ENCODE measurements around the gene VPS13A.

VPS13A gene

GRCh38 chr9:77163884-77164283 is 13.4 kb upstream of the VPS13A start:
- no peak overlapping the region for H3K14ac ChIP-seq (ENCODE audit: low read length)
- no peak overlapping the region for H4K12ac ChIP-seq (ENCODE audit: low read depth, low read length)
- H2BK120ac ChIP-seq (ENCODE audit: insufficient read depth, low read length, poor library complexity) = no peak overlapping the region
- no peak overlapping the region for H4K8ac ChIP-seq (ENCODE audit: low read depth, low read length)
- H3K79me1 ChIP-seq (ENCODE audit: low read length) = no peaks in the 10 kb centered on the region
- H3K36me3 ChIP-seq (ENCODE audit: control insufficient read depth in 1 of 2, insufficient read depth in 2 of 2, low read length in 2 of 2) = no peaks in the 10 kb centered on the region
- H3K4me3 ChIP-seq (ENCODE audit: low read depth, low read length) = no peak overlapping the region
- no peak overlapping the region for H3K9ac ChIP-seq (ENCODE audit: low read length)
- no peak for DNase-seq
- H3K4me2 ChIP-seq (ENCODE audit: low read length) = no peak overlapping the region
- H3K79me2 ChIP-seq (ENCODE audit: control insufficient read depth, insufficient read depth, low read length, poor library complexity) = no peaks in the 10 kb centered on the region
- H2AFZ ChIP-seq (ENCODE audit: insufficient read depth, low read length, poor library complexity) = no peak overlapping the region
- H2BK5ac ChIP-seq (ENCODE audit: low read depth, low read length, poor library complexity) = no peak overlapping the region
- no peak overlapping the region for H2BK12ac ChIP-seq (ENCODE audit: low read length)
- H4K91ac ChIP-seq (ENCODE audit: low read depth, low read length) = no peak overlapping the region
- no peak overlapping the region for H3K27ac ChIP-seq (ENCODE audit: low read depth, low read length)
- H3K27me3 ChIP-seq (ENCODE audit: insufficient read depth, low read length) = no peaks in the 10 kb centered on the region
- no peak overlapping the region for H3K18ac ChIP-seq (ENCODE audit: low read length)
- no peaks in the 10 kb centered on the region for H3K4me1 ChIP-seq (ENCODE audit: control insufficient read depth in 1 of 2, insufficient read depth in 2 of 2, low read length in 2 of 2)
- no peak overlapping the region for H2AK5ac ChIP-seq (ENCODE audit: low read length)
- no peaks in the 10 kb centered on the region for H3K9me3 ChIP-seq (ENCODE audit: insufficient read depth, low read depth, low read length)
- no peak overlapping the region for H3K23ac ChIP-seq (ENCODE audit: low read length)
- H3K4ac ChIP-seq (ENCODE audit: low read depth, low read length) = no peak overlapping the region
- WGBS (ENCODE audit: extremely low coverage, insufficient coverage, insufficient read length) = no CpG with 5 or more reads among the region's 4 CpGs

GRCh38 chr9:77166193-77166592 is 11.1 kb upstream of the VPS13A start:
- no peaks in the 10 kb centered on the region for H3K9me3 ChIP-seq (ENCODE audit: insufficient read depth, low read depth, low read length)
- H4K12ac ChIP-seq (ENCODE audit: low read depth, low read length) = no peak overlapping the region
- H2BK5ac ChIP-seq (ENCODE audit: low read depth, low read length, poor library complexity) = no peak overlapping the region
- H3K9ac ChIP-seq (ENCODE audit: low read length) = no peak overlapping the region
- H3K79me2 ChIP-seq (ENCODE audit: control insufficient read depth, insufficient read depth, low read length, poor library complexity) = no peaks in the 10 kb centered on the region
- no peak overlapping the region for H4K8ac ChIP-seq (ENCODE audit: low read depth, low read length)
- H4K91ac ChIP-seq (ENCODE audit: low read depth, low read length) = no peak overlapping the region
- H3K36me3 ChIP-seq (ENCODE audit: control insufficient read depth in 1 of 2, insufficient read depth in 2 of 2, low read length in 2 of 2) = no peaks in the 10 kb centered on the region
- H2AFZ ChIP-seq (ENCODE audit: insufficient read depth, low read length, poor library complexity) = no peak overlapping the region
- H2BK12ac ChIP-seq (ENCODE audit: low read length) = no peak overlapping the region
- no peaks in the 10 kb centered on the region for H3K79me1 ChIP-seq (ENCODE audit: low read length)
- H3K27me3 ChIP-seq (ENCODE audit: insufficient read depth, low read length) = no peaks in the 10 kb centered on the region
- H3K14ac ChIP-seq (ENCODE audit: low read length) = no peak overlapping the region
- no peak for DNase-seq
- H2AK5ac ChIP-seq (ENCODE audit: low read length) = no peak overlapping the region
- H3K4me3 ChIP-seq (ENCODE audit: low read depth, low read length) = no peak overlapping the region
- no peak overlapping the region for H3K23ac ChIP-seq (ENCODE audit: low read length)
- H3K4me2 ChIP-seq (ENCODE audit: low read length) = no peak overlapping the region
- no peak overlapping the region for H3K18ac ChIP-seq (ENCODE audit: low read length)
- H3K4me1 ChIP-seq (ENCODE audit: control insufficient read depth in 1 of 2, insufficient read depth in 2 of 2, low read length in 2 of 2) = no peaks in the 10 kb centered on the region
- H3K4ac ChIP-seq (ENCODE audit: low read depth, low read length) = no peak overlapping the region
- WGBS (ENCODE audit: extremely low coverage, insufficient coverage, insufficient read length) = no CpG with 5 or more reads among the region's 4 CpGs
- no peak overlapping the region for H3K27ac ChIP-seq (ENCODE audit: low read depth, low read length)
- no peak overlapping the region for H2BK120ac ChIP-seq (ENCODE audit: insufficient read depth, low read length, poor library complexity)

- no CpG with 5 or more reads among the region's 2 CpGs for WGBS (ENCODE audit: extremely low coverage, insufficient coverage, insufficient read length)
- Histone ChIP-seq H3K79me2 (ENCODE audit: control insufficient read depth, insufficient read depth, low read length, poor library complexity) (no peaks in the 10 kb centered on the region), H3K18ac (ENCODE audit: low read length) (no peak overlapping the region), H4K91ac (ENCODE audit: low read depth, low read length) (no peak overlapping the region), H2BK12ac (ENCODE audit: low read length) (no peak overlapping the region), H2AK5ac (ENCODE audit: low read length) (no peak overlapping the region), H3K27ac (ENCODE audit: low read depth, low read length) (no peak overlapping the region), H2BK120ac (ENCODE audit: insufficient read depth, low read length, poor library complexity) (no peak overlapping the region), H3K23ac (ENCODE audit: low read length) (no peak overlapping the region), H3K4me2 (ENCODE audit: low read length) (no peak overlapping the region), H3K27me3 (ENCODE audit: insufficient read depth, low read length) (no peaks in the 10 kb centered on the region), H3K4ac (ENCODE audit: low read depth, low read length) (no peak overlapping the region), H3K14ac (ENCODE audit: low read length) (no peak overlapping the region), H4K8ac (ENCODE audit: low read depth, low read length) (no peak overlapping the region), H3K79me1 (ENCODE audit: low read length) (no peaks in the 10 kb centered on the region), H3K4me1 (ENCODE audit: control insufficient read depth in 1 of 2, insufficient read depth in 2 of 2, low read length in 2 of 2) (no peaks in the 10 kb centered on the region), H2BK5ac (ENCODE audit: low read depth, low read length, poor library complexity) (no peak overlapping the region), H3K9ac (ENCODE audit: low read length) (no peak overlapping the region), H3K4me3 (ENCODE audit: low read depth, low read length) (no peak overlapping the region), H4K12ac (ENCODE audit: low read depth, low read length) (no peak overlapping the region), H3K9me3 (ENCODE audit: insufficient read depth, low read depth, low read length) (no peaks in the 10 kb centered on the region), H2AFZ (ENCODE audit: insufficient read depth, low read length, poor library complexity) (no peak overlapping the region), H3K36me3 (ENCODE audit: control insufficient read depth in 1 of 2, insufficient read depth in 2 of 2, low read length in 2 of 2) (no peaks in the 10 kb centered on the region)
- DNase-seq = no peak
Measured at GRCh38 chr9:77170991-77171699, 6.2 kb upstream of the VPS13A start.

- H3K4me2 ChIP-seq (ENCODE audit: low read length) = no peak overlapping the region
- H2AFZ ChIP-seq (ENCODE audit: insufficient read depth, low read length, poor library complexity) = no peak overlapping the region
- no peak overlapping the region for H4K12ac ChIP-seq (ENCODE audit: low read depth, low read length)
- no peak overlapping the region for H2BK12ac ChIP-seq (ENCODE audit: low read length)
- no peak for DNase-seq
- no CpG with 5 or more reads among the region's 2 CpGs for WGBS (ENCODE audit: extremely low coverage, insufficient coverage, insufficient read length)
- H3K9me3 ChIP-seq (ENCODE audit: insufficient read depth, low read depth, low read length) = no peaks in the 10 kb centered on the region
- H2BK5ac ChIP-seq (ENCODE audit: low read depth, low read length, poor library complexity) = no peak overlapping the region
- no peak overlapping the region for H3K14ac ChIP-seq (ENCODE audit: low read length)
- no peak overlapping the region for H4K91ac ChIP-seq (ENCODE audit: low read depth, low read length)
- no peak overlapping the region for H2BK120ac ChIP-seq (ENCODE audit: insufficient read depth, low read length, poor library complexity)
- no peak overlapping the region for H3K23ac ChIP-seq (ENCODE audit: low read length)
- H3K4me1 ChIP-seq (ENCODE audit: control insufficient read depth in 1 of 2, insufficient read depth in 2 of 2, low read length in 2 of 2) = no peaks in the 10 kb centered on the region
- no peaks in the 10 kb centered on the region for H3K36me3 ChIP-seq (ENCODE audit: control insufficient read depth in 1 of 2, insufficient read depth in 2 of 2, low read length in 2 of 2)
- no peak overlapping the region for H3K4ac ChIP-seq (ENCODE audit: low read depth, low read length)
- no peak overlapping the region for H3K4me3 ChIP-seq (ENCODE audit: low read depth, low read length)
- H3K9ac ChIP-seq (ENCODE audit: low read length) = no peak overlapping the region
- no peak overlapping the region for H3K18ac ChIP-seq (ENCODE audit: low read length)
- H3K27ac ChIP-seq (ENCODE audit: low read depth, low read length) = no peak overlapping the region
- H4K8ac ChIP-seq (ENCODE audit: low read depth, low read length) = no peak overlapping the region
- H3K27me3 ChIP-seq (ENCODE audit: insufficient read depth, low read length) = no peaks in the 10 kb centered on the region
- H3K79me2 ChIP-seq (ENCODE audit: control insufficient read depth, insufficient read depth, low read length, poor library complexity) = peaks cover 11% of the 10 kb centered on the region
- no peak overlapping the region for H2AK5ac ChIP-seq (ENCODE audit: low read length)
- peaks cover 10% of the 10 kb centered on the region for H3K79me1 ChIP-seq (ENCODE audit: low read length)
Measured at GRCh38 chr9:77175151-77175550, 2.2 kb upstream of the VPS13A start.

All from trophoblast cell (in vitro differentiated cells and primary cell).